HG02973 (cell line): ENCODE data around the gene CASKIN1.
"Not testable (repeated sequence)": the region's sequence is repeated elsewhere in the genome, so short reads cannot be mapped to it uniquely, and the experiment has no call there.

ENCODE experiments used
- ATAC-seq: cut with Tn5 transposase; IDR thresholded peaks from one replicate; pipeline ENCODE4 v1.9.1; 2021; ENCODE audit warnings: moderate library complexity; ENCODE audit not compliant: unreplicated experiment

Gene CASKIN1

GRCh38 chr16:2145843-2146242 lies 50.6 kb downstream of the CASKIN1 start:
- ATAC-seq = no peak

GRCh38 chr16:2143878-2144485 lies 52.4 kb downstream of the CASKIN1 start:
- no peak for ATAC-seq

GRCh38 chr16:2142942-2143877 lies 53.2 kb downstream of the CASKIN1 start:
- ATAC-seq = no peak

GRCh38 chr16:2135770-2136490 lies 60.5 kb downstream of the CASKIN1 start, which contains the start of gene PKD1:
TSS of gene PKD1 (minus strand) at chr16:2135898. CDS start at chr16:2135689, 209 bp downstream.
- ATAC-seq = not testable (repeated sequence)

GRCh38 chr16:2135071-2135470 lies 61.3 kb downstream of the CASKIN1 start:
- ATAC-seq = not testable (repeated sequence)

GRCh38 chr16:2133797-2134196 lies 62.6 kb downstream of the CASKIN1 start:
- not testable (repeated sequence) for ATAC-seq

GRCh38 chr16:2129890-2130447 lies 66.4 kb downstream of the CASKIN1 start:
- not testable (repeated sequence) for ATAC-seq

GRCh38 chr16:2129251-2129650 lies 67.2 kb downstream of the CASKIN1 start:
- not testable (repeated sequence) for ATAC-seq

GRCh38 chr16:2127630-2128280 lies 68.7 kb downstream of the CASKIN1 start:
- not testable (repeated sequence) for ATAC-seq
